K562 treated with DMSO at 1 percent for 48 hours (cell line): Measurements from ENCODE around the gene PPP1R36. TPM values are rescaled to one million over a fixed set of nuclear protein-coding genes. Genes with fewer than 3 reads are reported as not detected.

Source experiments
- total RNA-seq: library from RNA; unstranded; fragments of 300-600 nt; gene quantifications from 2 replicates; pipeline ENCODE4 v1.2.3, GENCODE V29; 2022; ENCODE audit warnings: low replicate concordance; ENCODE audit errors: extremely low read depth

The PPP1R36 gene, protein sequence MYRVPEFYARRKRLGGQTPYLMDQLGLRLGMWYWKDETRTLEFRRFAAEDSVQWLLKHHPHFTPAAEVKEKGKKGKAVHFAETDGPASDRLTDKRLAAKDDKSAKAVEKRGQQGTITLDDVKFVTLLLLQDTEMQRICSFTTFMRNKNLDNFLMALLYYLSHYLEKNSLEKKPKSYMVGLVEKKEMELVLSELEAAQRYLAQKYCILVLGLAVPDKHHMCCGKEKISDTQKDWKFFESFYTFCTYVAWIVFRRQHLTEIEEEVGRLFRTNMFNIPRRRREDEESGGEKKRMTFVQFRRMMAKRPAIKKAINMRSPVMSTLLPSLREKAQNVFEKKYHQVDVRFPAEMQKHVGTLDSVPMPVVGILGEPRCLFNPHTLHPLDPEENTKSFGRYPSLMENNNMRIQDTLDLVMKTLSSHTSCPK
- not detected in 2 replicates for total RNA-seq

DNA sequence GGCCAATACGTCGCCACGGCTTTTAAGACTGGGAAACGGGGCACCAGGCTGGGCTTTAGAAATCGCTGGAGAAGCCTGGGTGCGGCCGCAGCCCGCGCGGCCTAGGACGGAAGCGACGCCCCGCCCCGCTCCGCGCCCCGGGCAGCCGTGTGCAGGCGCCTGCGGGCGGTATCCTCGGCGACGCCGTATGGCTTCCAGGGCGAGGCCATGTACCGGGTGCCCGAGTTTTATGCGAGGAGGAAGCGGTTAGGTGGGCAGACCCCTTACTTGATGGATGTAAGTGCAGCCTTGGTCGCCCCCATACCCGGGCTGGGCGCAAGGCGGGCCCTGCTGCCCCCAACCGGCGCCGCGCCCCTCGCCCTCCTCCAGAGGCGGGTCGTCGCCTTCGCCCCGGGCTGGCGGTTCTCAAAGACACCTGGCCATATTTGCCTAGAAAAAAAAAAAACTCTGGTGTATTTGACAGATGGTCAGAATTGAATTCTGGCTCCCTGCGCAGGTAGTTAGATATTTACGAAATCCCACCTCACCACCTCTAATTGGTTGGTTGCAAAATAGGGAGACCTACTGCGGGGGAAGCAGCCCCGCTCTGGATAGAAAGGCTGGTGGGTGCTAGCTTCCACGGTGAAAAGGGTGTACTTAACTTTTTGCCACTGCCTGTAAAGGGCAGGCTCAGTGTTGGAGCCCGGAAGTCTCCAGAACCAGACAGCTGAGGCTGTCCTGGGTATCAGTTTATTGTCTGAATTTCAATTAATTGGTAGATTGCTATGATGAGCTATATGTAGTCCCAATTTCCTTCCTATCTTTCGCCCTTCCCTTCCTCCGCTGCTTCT lies at the start of gene PPP1R36:
Gene PPP1R36 (plus strand): TSS at position 171 of the 830 bp plus-strand sequence. CDS start 37 bp downstream, at position 208.

GRCh38 chr14:64503434-64504309 lies 46.1 kb upstream of the PPP1R36 start, which contains the start of gene ZBTB25:
Gene ZBTB25 (minus strand): TSS chr14:64503838. CDS start chr14:64490533, 13,305 bp downstream.

DNA sequence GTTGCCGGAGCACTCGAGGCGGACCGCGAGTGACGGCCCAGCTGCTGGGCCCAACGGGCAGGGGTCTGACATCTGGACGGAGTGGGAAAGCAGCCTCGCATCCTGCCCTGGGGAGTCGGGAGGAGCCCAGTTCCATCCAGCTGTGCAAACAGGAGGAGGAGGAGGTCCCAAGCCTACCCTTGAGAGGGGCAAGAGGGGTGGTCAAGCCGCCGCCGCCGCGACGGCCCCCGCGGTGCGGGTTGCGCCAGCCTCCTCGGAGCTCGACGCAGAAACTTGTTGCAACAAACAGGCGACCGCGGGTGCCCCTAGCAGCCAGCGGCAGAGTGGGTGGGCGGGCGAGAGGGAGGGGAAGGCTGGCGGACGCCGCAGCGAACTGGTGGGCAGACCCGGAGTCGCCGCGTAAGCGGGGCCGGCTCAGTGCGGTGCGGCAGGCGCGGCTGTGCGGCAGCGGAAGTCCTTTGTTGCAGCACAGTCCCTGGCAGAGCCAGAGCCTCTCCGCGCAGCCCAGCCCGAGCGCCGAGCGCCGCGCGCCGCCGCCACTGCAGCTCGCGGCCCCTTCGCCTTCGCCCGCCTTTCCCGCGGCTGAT lies 45.4 kb upstream of the PPP1R36 start, which contains the start of gene ZBTB1:
Gene ZBTB1 (plus strand): TSS at position 461 of the 587 bp plus-strand sequence. CDS start 16,735 bp downstream, outside the sequence.

GRCh38 chr14:64540208-64541202 lies 9.3 kb upstream of the PPP1R36 start, which contains the start of gene HSPA2:
Gene HSPA2 (plus strand): TSS chr14:64540741. CDS start chr14:64540850, 109 bp downstream.

Other genes starting within 250 kb of the PPP1R36 start
- not detected in 2 replicates for gene MTHFD1, start 161.6 kb upstream of the PPP1R36 start, total RNA-seq
- not detected in 2 replicates for gene AKAP5, start 84.5 kb upstream of the PPP1R36 start, total RNA-seq
- not detected in 2 replicates for gene ZBTB25, start 46.1 kb upstream of the PPP1R36 start, total RNA-seq
- gene ZBTB1, start 45.2 kb upstream of the PPP1R36 start, total RNA-seq = not detected in 2 replicates
- not detected in 2 replicates for gene HSPA2, start 9.2 kb upstream of the PPP1R36 start, total RNA-seq
- not detected in 2 replicates for gene PLEKHG3, start 154.5 kb downstream of the PPP1R36 start, total RNA-seq